Measurements from ENCODE around the gene KDM8. TPM values are rescaled to one million over a fixed set of nuclear protein-coding genes. Genes with fewer than 3 reads are reported as not detected.
A peak's percentile ranks its signal among the peaks of the same experiment; 100 is the strongest.

Gene KDM8
- total RNA-seq, 1 experiment from 2014 or later, result 5.0 TPM

GRCh38 chr16:27191352-27191924 is 11.9 kb upstream of the KDM8 start:
- Histone ChIP-seq H3F3A (ENCODE audit: low read length, unreplicated experiment) (no peaks in the 10 kb centered on the region), H3K79me2 (ENCODE audit: low read length) (no peaks in the 10 kb centered on the region), H3K27me3 (ENCODE audit: low read length) (no peaks in the 10 kb centered on the region), H3K9me3 (ENCODE audit: low read length) (no peaks in the 10 kb centered on the region), H3K4me1 (ENCODE audit: insufficient read depth, low read length) (no peaks in the 10 kb centered on the region), H3K27ac (ENCODE audit: low read length) (no peak overlapping the region), H4K20me1 (ENCODE audit: low read length) (no peaks in the 10 kb centered on the region), H3K4me2 (ENCODE audit: low read length) (no peak overlapping the region), H3K9ac (ENCODE audit: low read length) (no peak overlapping the region), H3K9me2 (replicated peaks; ENCODE audit: low read length) (no peaks in the 10 kb centered on the region), H2AFZ (ENCODE audit: low read length) (no peak overlapping the region), H3K36me3 (ENCODE audit: low read depth, low read length) (no peaks in the 10 kb centered on the region), H3K4me3 (ENCODE audit: low read length) (no peak overlapping the region)
- intact Hi-C loops (cut with micrococcal nuclease), result no loop called here
- DNase-seq (no peak), ATAC-seq (no peak)
- TF ChIP-seq EZH2 (IDR thresholded peaks at IDR 0.05; ENCODE audit: low read length, unreplicated experiment), result no peak
- no peak for TF ChIP-seq CTCF (conservative IDR thresholded peaks at IDR 0.05; ENCODE audit: low read depth, low read length)
- TF ChIP-seq EZH2phosphoT487 (IDR thresholded peaks at IDR 0.05; ENCODE audit: borderline replicate concordance, low read length), result no peak
- no TSS peak for BruUV-seq (replicated peaks)
- CTCF ChIA-PET, result no interaction called here
- POLR2A ChIA-PET (ENCODE audit: unreplicated experiment), result no interaction called here

- Histone ChIP-seq H4K20me1 (ENCODE audit: low read length) (no peaks in the 10 kb centered on the region), H3K9ac (ENCODE audit: low read length) (no peak overlapping the region), H3K9me3 (ENCODE audit: low read length) (no peaks in the 10 kb centered on the region), H3K27ac (ENCODE audit: low read length) (no peak overlapping the region), H3K4me1 (ENCODE audit: insufficient read depth, low read length) (no peaks in the 10 kb centered on the region), H3K4me3 (ENCODE audit: low read length) (no peak overlapping the region), H3K27me3 (ENCODE audit: low read length) (no peaks in the 10 kb centered on the region), H3F3A (ENCODE audit: low read length, unreplicated experiment) (no peaks in the 10 kb centered on the region), H3K4me2 (ENCODE audit: low read length) (no peak overlapping the region), H3K9me2 (replicated peaks; ENCODE audit: low read length) (no peaks in the 10 kb centered on the region), H3K36me3 (ENCODE audit: low read depth, low read length) (no peaks in the 10 kb centered on the region), H2AFZ (ENCODE audit: low read length) (no peak overlapping the region), H3K79me2 (ENCODE audit: low read length) (no peaks in the 10 kb centered on the region)
- ChIA-PET CTCF (no interaction called here), POLR2A (ENCODE audit: unreplicated experiment) (no interaction called here)
- intact Hi-C loops (cut with micrococcal nuclease), result no loop called here
- TF ChIP-seq EZH2phosphoT487 (IDR thresholded peaks at IDR 0.05; ENCODE audit: borderline replicate concordance, low read length), result no peak
- 0 out of 2 replicates have a peak, but pooled peaks have one; percentile 23 for TF ChIP-seq CTCF (conservative IDR thresholded peaks at IDR 0.05; ENCODE audit: low read depth, low read length)
- TF ChIP-seq EZH2 (IDR thresholded peaks at IDR 0.05; ENCODE audit: low read length, unreplicated experiment), result no peak
- ATAC-seq, result no peak
- no peak for DNase-seq
- no TSS peak for BruUV-seq (replicated peaks)
Observed at GRCh38 chr16:27193300-27193990, 9.9 kb upstream of the KDM8 start.

- intact Hi-C loops (cut with micrococcal nuclease), result no loop called here
- no peaks in the 10 kb centered on the region for H3K79me2 ChIP-seq (ENCODE audit: low read length)
- no peak overlapping the region for H3K9ac ChIP-seq (ENCODE audit: low read length)
- ATAC-seq, result no peak
- no peak overlapping the region for H3K4me3 ChIP-seq (ENCODE audit: low read length)
- no peak overlapping the region for H3K27ac ChIP-seq (ENCODE audit: low read length)
- H3K9me2 ChIP-seq (replicated peaks; ENCODE audit: low read length), result no peaks in the 10 kb centered on the region
- ChIA-PET CTCF (no interaction called here), POLR2A (ENCODE audit: unreplicated experiment) (no interaction called here)
- H3K27me3 ChIP-seq (ENCODE audit: low read length), result no peaks in the 10 kb centered on the region
- no peaks in the 10 kb centered on the region for H3F3A ChIP-seq (ENCODE audit: low read length, unreplicated experiment)
- no peak for DNase-seq
- H3K9me3 ChIP-seq (ENCODE audit: low read length), result no peaks in the 10 kb centered on the region
- no peaks in the 10 kb centered on the region for H4K20me1 ChIP-seq (ENCODE audit: low read length)
- no peaks in the 10 kb centered on the region for H3K36me3 ChIP-seq (ENCODE audit: low read depth, low read length)
- no TSS peak for BruUV-seq (replicated peaks)
- TF ChIP-seq CTCF (conservative IDR thresholded peaks at IDR 0.05; ENCODE audit: low read depth, low read length), result no peak
- TF ChIP-seq EZH2 (IDR thresholded peaks at IDR 0.05; ENCODE audit: low read length, unreplicated experiment), result no peak
- no peak for TF ChIP-seq EZH2phosphoT487 (IDR thresholded peaks at IDR 0.05; ENCODE audit: borderline replicate concordance, low read length)
- H3K4me2 ChIP-seq (ENCODE audit: low read length), result no peak overlapping the region
- no peak overlapping the region for H2AFZ ChIP-seq (ENCODE audit: low read length)
- H3K4me1 ChIP-seq (ENCODE audit: insufficient read depth, low read length), result no peaks in the 10 kb centered on the region
Observed at GRCh38 chr16:27195076-27195741, 8.1 kb upstream of the KDM8 start.
